ENCODE measurements around the gene PANK1. TPM values are rescaled to one million over a fixed set of nuclear protein-coding genes. Genes with fewer than 3 reads are reported as not detected.

The PANK1 gene
- total and polyA plus RNA-seq, 2 of the 4 experiments (the other 2 are of a cell fraction), result 3.0 to 8.8 TPM

- WGBS, 2 experiments (ENCODE audit: extremely low coverage in 2 of 2, insufficient read length in 1 of 2), result no CpG with 5 or more reads among the region's 7 CpGs
- Histone ChIP-seq H3K4me3 (ENCODE audit: insufficient read depth, low read depth, low read length) (no peak overlapping the region), H3K14ac (replicated peaks; ENCODE audit: low read depth, low read length) (no peak overlapping the region), H3K18ac (ENCODE audit: low read depth, low read length) (no peak overlapping the region), H3K9ac (ENCODE audit: low read depth, low read length) (no peak overlapping the region), H2AK9ac (replicated peaks; ENCODE audit: low read depth, low read length, poor library complexity) (no peak overlapping the region), H3K9me1 (ENCODE audit: insufficient read depth, low read length) (peaks cover 5% of the 10 kb centered on the region), H2BK20ac (ENCODE audit: low read depth, low read length) (0 out of 2 replicates have a peak overlapping the region, but pooled peaks have one; percentile 4), H3K23ac (ENCODE audit: low read depth, low read length) (no peak overlapping the region), H4K5ac (ENCODE audit: low read depth, low read length) (no peak overlapping the region), H3K4me2 (ENCODE audit: low read depth, low read length) (no peak overlapping the region), H3K4ac (ENCODE audit: low read depth, low read length) (no peak overlapping the region), H3K4me1 (ENCODE audit: control insufficient read depth, insufficient read depth, low read length) (peaks cover 4% of the 10 kb centered on the region; the same call in 1 of the 2 replicates), H4K20me1 (ENCODE audit: insufficient read depth, low read length) (no peaks in the 10 kb centered on the region), H2BK120ac (ENCODE audit: low read depth, low read length) (no peak overlapping the region), H3K36me3 (ENCODE audit: control insufficient read depth, insufficient read depth, low read length) (no peaks in the 10 kb centered on the region), H4K91ac (ENCODE audit: insufficient read depth, low read depth, low read length) (no peak overlapping the region), H2AK5ac (ENCODE audit: low read depth, low read length) (no peak overlapping the region; the same call in 1 of the 2 replicates), H2BK15ac (ENCODE audit: low read depth, low read length) (no peak overlapping the region), H4K8ac (ENCODE audit: low read depth in 2 of 2, low read length in 2 of 2) (no peak overlapping the region), H3K27ac (ENCODE audit: insufficient read depth, low read length) (no peak overlapping the region), H3K56ac (ENCODE audit: extremely low read depth, insufficient read depth, low read length) (no peak overlapping the region), H3K79me1 (ENCODE audit: low read depth in 1 of 2, low read length in 2 of 2) (no peaks in the 10 kb centered on the region), H3K27me3 (ENCODE audit: control insufficient read depth, insufficient read depth, low read length) (no peaks in the 10 kb centered on the region), H2AFZ (replicated peaks; ENCODE audit: low read length, poor library complexity) (no peak overlapping the region), H3K9me3 (ENCODE audit: control insufficient read depth, insufficient read depth, low read length) (no peaks in the 10 kb centered on the region), H2BK5ac (ENCODE audit: low read depth, low read length, poor library complexity, severe bottlenecking) (no peak overlapping the region)
- no TSS peak for BruUV-seq (replicated peaks)
- intact Hi-C loops (cut with micrococcal nuclease), result no loop called here
- dilution Hi-C loops (cut with HindIII; ENCODE audit: low sequenced_read_pairs, unreplicated experiment), result no loop called here
- in situ Hi-C loops (cut with MboI; ENCODE audit: low sequenced_read_pairs), result loop anchor here (5.0 kb wide), 1 partner anchor 299 kb away; no protein-coding TSS in a partner anchor
- ATAC-seq (ENCODE audit: low read depth) (no peak), DNase-seq (peak; percentile 37)
- POLR2A ChIA-PET (ENCODE audit: unreplicated experiment), result no interaction called here
- peak; percentile 19; the same call in 1 of the 2 replicates for TF ChIP-seq SMC3 (IDR thresholded peaks at IDR 0.05; ENCODE audit: low read depth, low read length)
- no peak for TF ChIP-seq MXI1 (IDR thresholded peaks at IDR 0.05; ENCODE audit: borderline replicate concordance, low read depth, low read length)
- TF ChIP-seq RAD21 (IDR thresholded peaks at IDR 0.05; ENCODE audit: low read length), result peak; percentile 45
- TF ChIP-seq, protein P1, sequence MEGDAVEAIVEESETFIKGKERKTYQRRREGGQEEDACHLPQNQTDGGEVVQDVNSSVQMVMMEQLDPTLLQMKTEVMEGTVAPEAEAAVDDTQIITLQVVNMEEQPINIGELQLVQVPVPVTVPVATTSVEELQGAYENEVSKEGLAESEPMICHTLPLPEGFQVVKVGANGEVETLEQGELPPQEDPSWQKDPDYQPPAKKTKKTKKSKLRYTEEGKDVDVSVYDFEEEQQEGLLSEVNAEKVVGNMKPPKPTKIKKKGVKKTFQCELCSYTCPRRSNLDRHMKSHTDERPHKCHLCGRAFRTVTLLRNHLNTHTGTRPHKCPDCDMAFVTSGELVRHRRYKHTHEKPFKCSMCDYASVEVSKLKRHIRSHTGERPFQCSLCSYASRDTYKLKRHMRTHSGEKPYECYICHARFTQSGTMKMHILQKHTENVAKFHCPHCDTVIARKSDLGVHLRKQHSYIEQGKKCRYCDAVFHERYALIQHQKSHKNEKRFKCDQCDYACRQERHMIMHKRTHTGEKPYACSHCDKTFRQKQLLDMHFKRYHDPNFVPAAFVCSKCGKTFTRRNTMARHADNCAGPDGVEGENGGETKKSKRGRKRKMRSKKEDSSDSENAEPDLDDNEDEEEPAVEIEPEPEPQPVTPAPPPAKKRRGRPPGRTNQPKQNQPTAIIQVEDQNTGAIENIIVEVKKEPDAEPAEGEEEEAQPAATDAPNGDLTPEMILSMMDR (conservative IDR thresholded peaks at IDR 0.05; ENCODE audit: low read depth, low read length), result peak; percentile 20; the same call in 1 of the 2 replicates
- TF ChIP-seq MAFK (IDR thresholded peaks at IDR 0.05; ENCODE audit: low read depth, low read length), result no peak
- CTCF ChIA-PET, result interaction anchor here (0.6 to 1.2 kb wide), 2 partner anchors 19 to 77 kb away, joined by 3 to 5 read pairs; no protein-coding TSS in a partner anchor
Measured at GRCh38 chr10:89555688-89556445, 89.2 kb downstream of the PANK1 start.

Measured in IMR-90 (cell line).